Smooth muscle cell of the brain vasculature (primary cell): ENCODE data around the gene EMC8.

ENCODE experiments used
- DNase-seq: peaks from one replicate; pipeline ENCODE4 v3.0.0-alpha.2; 2012; ENCODE audit warnings: low read depth, low spot score

The EMC8 gene

GRCh38 chr16:85731179-85731578 lies 68.2 kb downstream of the EMC8 start:
- DNase-seq: no peak

DNA sequence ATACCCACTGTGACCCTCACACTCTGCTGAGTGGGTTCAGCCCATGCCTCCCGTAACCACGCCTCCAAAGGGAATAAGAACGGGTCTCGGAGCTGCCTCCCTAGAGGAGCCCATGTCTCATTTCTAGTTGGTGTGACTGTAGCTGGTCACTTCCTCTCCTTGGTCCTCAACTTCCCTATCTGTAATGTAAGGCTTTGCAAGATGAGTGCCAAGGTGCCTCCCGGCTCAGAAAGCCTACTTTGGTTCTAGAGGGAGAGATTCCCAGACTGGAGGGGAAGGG lies 69.2 kb downstream of the EMC8 start:
- no peak for DNase-seq

- DNase-seq: no peak
These were observed 69.7 kb downstream of the EMC8 start for GRCh38 chr16:85729452-85730185.

GRCh38 chr16:85728879-85729278 lies 70.5 kb downstream of the EMC8 start:
- DNase-seq: no peak
